HG03354 (cell line): ENCODE results near the gene TDRD5.

Experiments
- ATAC-seq: cut with Tn5 transposase; IDR thresholded peaks from one replicate; pipeline ENCODE4 v1.9.1; 2021; ENCODE audit warnings: mild to moderate bottlenecking; ENCODE audit not compliant: unreplicated experiment, poor library complexity, severe bottlenecking

TDRD5 gene

DNA sequence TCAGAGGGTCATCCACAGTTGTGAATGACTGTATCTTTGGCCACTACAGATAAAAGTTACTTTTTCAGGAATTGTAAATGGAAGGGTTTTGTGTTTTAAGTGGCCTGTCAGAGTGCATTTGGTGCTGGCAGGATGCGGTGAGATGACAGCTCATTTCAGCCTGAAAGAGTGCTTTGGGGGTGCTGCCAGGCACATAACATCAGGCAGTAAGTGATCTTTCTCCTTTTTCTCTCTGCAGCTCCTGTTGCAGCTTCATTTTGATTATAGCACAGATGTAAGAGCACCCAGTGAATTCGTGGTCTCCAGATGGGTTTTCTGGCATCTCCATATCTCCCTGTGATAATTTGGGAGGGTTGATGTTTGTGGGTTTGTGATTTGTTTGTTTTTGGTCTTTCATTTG lies 136.6 kb downstream of the TDRD5 start:
- no peak for ATAC-seq

DNA sequence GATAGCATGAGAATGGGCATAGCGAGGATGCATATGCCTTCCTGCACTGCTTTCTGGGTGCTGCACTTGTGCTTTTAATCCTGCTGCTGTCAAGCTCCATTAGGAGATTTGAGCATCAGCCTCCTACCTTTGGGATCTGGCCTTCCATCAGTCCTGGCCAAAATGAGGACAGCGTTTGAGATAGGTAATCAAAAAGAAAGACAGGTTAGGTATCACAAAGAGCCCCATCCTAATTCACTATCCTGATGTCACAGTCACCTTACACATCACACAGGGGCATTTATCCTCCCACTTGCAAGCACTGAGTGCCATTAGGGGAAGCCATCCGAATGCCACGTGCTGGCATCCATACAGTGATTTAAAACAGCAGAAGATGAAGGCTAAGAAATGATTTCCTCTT lies 138.2 kb downstream of the TDRD5 start:
- ATAC-seq: no peak

GRCh38 chr1:179731643-179732042 lies 140.0 kb downstream of the TDRD5 start:
- ATAC-seq: no peak
